B cell (primary cell): ENCODE data around the gene CACTIN. TPM values are rescaled to one million over a fixed set of nuclear protein-coding genes. Genes with fewer than 3 reads are reported as not detected.
A peak's percentile ranks its signal among the peaks of the same experiment; 100 is the strongest.

Experiments
- ATAC-seq: fragments of 200-7000 bp; cut with Tn5 transposase; one replicate; pipeline ENCODE4 v1.10.0; 2021; ENCODE audit warnings: low read depth, mild to moderate bottlenecking, moderate number of reproducible peaks, moderate library complexity
- CTCF ChIA-PET: fragments of 350-600 bp; sonication (Branson Sonifier 250); formaldehyde crosslinking; loops from one replicate; lab custom pipeline; 2021; ENCODE audit warnings: antibody characterized with exemption, inconsistent platforms; lab: Charles Lee
- POLR2A ChIA-PET: fragments of 350-600 bp; sonication (Branson Sonifier 250); formaldehyde crosslinking; loops from one replicate; lab custom pipeline; 2021; ENCODE audit warnings: antibody characterized with exemption; lab: Charles Lee
- DNase-seq: peaks from one replicate; pipeline ENCODE4 v3.0.0; 2013
- H2AFZ ChIP-seq: 2 replicates; pipeline ENCODE4 v1.6.1; 2012; ENCODE audit warnings: mild to moderate bottlenecking, low read depth, low read length; ENCODE audit not compliant: insufficient read depth, poor library complexity, severe bottlenecking
- H3K27ac ChIP-seq, 2 donors: 1 replicate in 1 of 2; 2 replicates in 1 of 2; pipeline ENCODE4 v1.5.1; 2012 to 2013; ENCODE audit warnings: low read length in 2 of 2, mild to moderate bottlenecking in 2 of 2, moderate library complexity in 1 of 2
- H3K27me3 ChIP-seq, 4 experiments: fragments of 200-600 bp in 1 of 4; sonication (generic) in 1 of 4; replicated peaks in 1 of 4; 1 replicate in 2 of 4; 2 replicates in 2 of 4; pipeline versions ENCODE4 v1.6.1 to v1.7.0; 2013 to 2016; ENCODE audit warnings: low read length in 3 of 4, mild to moderate bottlenecking in 2 of 4, mixed read lengths in 1 of 4, moderate library complexity in 1 of 4; ENCODE audit not compliant: insufficient read depth in 4 of 4, control insufficient read depth in 3 of 4; ENCODE audit errors: control extremely low read depth in 1 of 4
- H3K36me3 ChIP-seq, 2 experiments: replicated peaks in 1 of 2; 1 replicate in 1 of 2; 2 replicates in 1 of 2; pipeline versions ENCODE4 v1.6.1 to v1.7.1; 2013; ENCODE audit warnings: low read length in 1 of 2; ENCODE audit not compliant: insufficient read depth in 2 of 2, control insufficient read depth in 1 of 2; ENCODE audit errors: control extremely low read depth in 1 of 2, extremely low read depth in 1 of 2
- H3K4me1 ChIP-seq, 2 donors: fragments of 200-600 bp in 1 of 2; sonication (generic) in 1 of 2; 1 replicate in 1 of 2; 2 replicates in 1 of 2; pipeline versions ENCODE4 v1.5.1 to v1.6.1; 2013 to 2017; ENCODE audit warnings: low read length in 2 of 2; ENCODE audit not compliant: control insufficient read depth in 2 of 2, insufficient read depth in 2 of 2
- H3K4me2 ChIP-seq: replicated peaks from 2 replicates; pipeline ENCODE3; 2012; ENCODE audit warnings: mild to moderate bottlenecking, low read depth, low read length; ENCODE audit not compliant: poor library complexity, severe bottlenecking
- H3K4me3 ChIP-seq, 5 experiments: fragments of 200-600 bp in 1 of 5; sonication (generic) in 1 of 5; 1 replicate in 3 of 5; 2 replicates in 2 of 5; pipeline versions ENCODE4 v1.5.1 to v1.7.0; 2011 to 2016; ENCODE audit warnings: low read length in 4 of 5, mild to moderate bottlenecking in 4 of 5, low read depth in 2 of 5, control low read depth in 1 of 5, moderate library complexity in 1 of 5; ENCODE audit not compliant: insufficient read depth in 1 of 5; ENCODE audit errors: control extremely low read depth in 1 of 5, extremely low read depth in 1 of 5
- H3K79me2 ChIP-seq: fragments of 200-600 bp; sonication (generic); one replicate; pipeline ENCODE4 v1.6.0; 2016; ENCODE audit warnings: low read length; ENCODE audit not compliant: control insufficient read depth, insufficient read depth
- H3K9ac ChIP-seq: fragments of 200-600 bp; sonication (generic); 2 replicates; pipeline ENCODE4 v1.6.1; 2017; ENCODE audit warnings: mild to moderate bottlenecking, low read length, moderate library complexity
- H3K9me3 ChIP-seq, 3 donors: one replicate each; pipeline versions ENCODE4 v1.6.1 to v1.7.1; 2013; ENCODE audit warnings: low read length in 2 of 3; ENCODE audit not compliant: control insufficient read depth in 2 of 3, insufficient read depth in 1 of 3; ENCODE audit errors: control extremely low read depth in 1 of 3
- H4K20me1 ChIP-seq: 2 replicates; pipeline ENCODE4 v1.6.0; 2012; ENCODE audit warnings: mild to moderate bottlenecking, low read length; ENCODE audit not compliant: insufficient read depth, control insufficient read depth, poor library complexity, severe bottlenecking
- H3K27ac Mint-ChIP-seq: one replicate; pipeline ENCODE4 v1.8.0; 2021; ENCODE audit warnings: mixed read lengths
- H3K27me3 Mint-ChIP-seq: one replicate; pipeline ENCODE4 v1.8.0; 2021; ENCODE audit warnings: mixed read lengths
- H3K4me1 Mint-ChIP-seq: one replicate; pipeline ENCODE4 v1.8.0; 2021; ENCODE audit warnings: mixed read lengths
- H3K4me3 Mint-ChIP-seq: one replicate; pipeline ENCODE4 v1.8.0; 2021; ENCODE audit warnings: mixed read lengths
- H3K9me3 Mint-ChIP-seq: one replicate; pipeline ENCODE4 v1.8.0; 2022; ENCODE audit warnings: mixed read lengths; ENCODE audit not compliant: insufficient read depth
- CTCF ChIP-seq: fragments of 200-600 bp; IDR thresholded peaks from one replicate; pipeline ENCODE4 v1.8.0; 2022; ENCODE audit warnings: antibody characterized with exemption, mild to moderate bottlenecking
- EZH2 ChIP-seq: IDR thresholded peaks from 2 replicates; pipeline ENCODE4 v1.6.1; 2012; ENCODE audit warnings: borderline replicate concordance, low read depth, mild to moderate bottlenecking, moderate library complexity, low read length; ENCODE audit not compliant: insufficient read depth, poor library complexity, severe bottlenecking
- WGBS: methylation state at CpG from one replicate; pipeline ENCODE4 v1.1.5; 2013; ENCODE audit warnings: missing lambda C conversion rate; ENCODE audit not compliant: insufficient coverage; 5-methylcytosine and 5-hydroxymethylcytosine counted together
- intact Hi-C: fragments of 100-400 bp; cut with micrococcal nuclease; formaldehyde crosslinking; loops from one replicate; pipeline ENCODE4 v1.10.0; 2022
- polyA plus RNA-seq: library from polyadenylated mRNA; depleted of rRNA; stranded (reverse); fragments of >200 nt; gene quantifications from 2 replicates; pipeline ENCODE4 v1.2.3, GENCODE V29; 2012
- total RNA-seq, 2 donors: library from RNA; stranded (reverse); fragments of 120-200 nt in 1 of 2; gene quantifications; 1 replicate in 1 of 2; 2 replicates in 1 of 2; pipeline versions ENCODE4 v1.2.3 to v1.2.4, GENCODE V29; 2013 to 2022

CACTIN gene
- total and polyA plus RNA-seq, 2 donors (not counting 1 experiment from before 2014, with no cell fraction given) = 40.6 to 41.8 TPM

DNA sequence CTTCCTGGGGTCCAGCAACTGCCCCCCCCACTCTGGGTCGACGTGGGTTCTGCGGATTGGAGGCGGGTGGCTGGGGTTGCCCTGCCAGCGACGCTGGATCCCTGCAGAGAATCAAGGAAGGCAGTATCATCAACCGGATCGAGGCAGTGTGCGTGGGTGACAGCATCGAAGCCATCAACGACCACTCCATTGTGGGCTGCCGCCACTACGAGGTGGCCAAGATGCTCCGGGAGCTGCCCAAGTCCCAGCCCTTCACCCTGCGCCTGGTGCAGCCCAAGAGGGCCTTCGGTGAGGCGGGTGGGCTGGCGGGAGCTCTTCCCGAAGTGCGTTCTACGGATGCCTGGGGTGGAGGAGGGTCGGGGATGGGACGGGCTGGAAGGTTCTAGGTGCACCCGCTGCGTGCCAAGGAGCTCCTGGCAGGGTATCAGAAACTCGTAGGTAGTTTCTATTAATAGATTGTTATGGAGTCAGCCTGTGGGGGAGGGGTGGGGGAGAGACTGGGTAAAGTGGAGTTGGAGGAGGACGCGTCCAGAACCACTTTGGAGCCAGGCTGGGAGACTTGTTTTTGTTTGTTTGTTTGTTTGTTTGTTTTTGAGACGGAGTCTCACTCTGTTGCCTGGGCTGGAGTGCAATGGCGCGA is 39.8 kb downstream of the CACTIN start:
- no peak overlapping the region for H3K4me3 ChIP-seq
- H3K4me3 Mint-ChIP-seq = no peak overlapping the region
- H4K20me1 ChIP-seq = no peaks in the 10 kb centered on the region
- peaks cover 8 to 12% of the 10 kb centered on the region in 2 donors for H3K4me1 ChIP-seq
- peaks cover 0 to 22% (median 0%) of the 10 kb centered on the region in 3 donors for H3K9me3 ChIP-seq
- H3K79me2 ChIP-seq = no peaks in the 10 kb centered on the region
- H3K27ac Mint-ChIP-seq = no peak overlapping the region
- H3K27me3 ChIP-seq = peaks cover 0 to 13% (median 6%) of the 10 kb centered on the region in 4 experiments
- no peak overlapping the region for H3K4me2 ChIP-seq
- no peaks in the 10 kb centered on the region for H3K27me3 Mint-ChIP-seq
- DNase-seq = no peak
- H2AFZ ChIP-seq = no peak overlapping the region
- no peaks in the 10 kb centered on the region for H3K9me3 Mint-ChIP-seq
- H3K36me3 ChIP-seq = no peaks in the 10 kb centered on the region
- no peak for TF ChIP-seq CTCF
- no peak for TF ChIP-seq EZH2
- H3K9ac ChIP-seq = no peak overlapping the region
- POLR2A ChIA-PET = interaction anchor here (0.7 kb wide), 1 partner anchor 39 kb away, joined by 12 read pairs; no protein-coding TSS in a partner anchor
- ATAC-seq = no peak
- WGBS = 94% methylated on average over 30 of the region's 31 CpGs
- H3K4me1 Mint-ChIP-seq = no peaks in the 10 kb centered on the region
- H3K27ac ChIP-seq = no peak overlapping the region
- intact Hi-C loops = loop anchor here (1.0 to 5.0 kb wide), 2 partner anchors 31 to 120 kb away; partner anchors contain the start of gene TJP3
- CTCF ChIA-PET = interaction anchor here (1.0 to 2.0 kb wide), 3 partner anchors 16 to 42 kb away, joined by 3 to 5 read pairs (median 3); no protein-coding TSS in a partner anchor

DNA sequence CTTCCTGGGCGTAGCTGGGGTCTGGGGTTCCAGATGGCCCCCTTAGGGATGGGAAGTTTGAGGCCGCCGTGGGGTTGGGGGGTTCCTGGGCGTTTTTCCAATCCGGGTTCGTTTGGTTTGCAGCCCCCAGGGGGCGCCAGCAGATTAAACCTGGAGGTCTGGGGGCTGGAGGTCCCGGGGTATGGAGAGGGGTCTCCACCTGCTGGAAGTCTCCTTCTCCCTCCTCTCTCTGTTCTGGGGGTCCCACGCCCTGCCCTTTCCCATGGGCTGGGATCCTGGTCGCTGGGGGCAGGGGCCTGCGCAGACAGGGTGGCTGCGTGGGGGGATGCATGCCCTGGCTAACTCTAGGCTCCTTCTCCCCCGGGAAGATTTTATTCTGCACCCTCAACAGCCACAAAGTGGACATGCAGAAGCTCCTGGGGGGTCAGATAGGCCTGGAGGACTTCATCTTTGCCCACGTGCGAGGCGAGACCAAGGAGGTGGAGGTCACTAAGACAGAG is 40.4 kb downstream of the CACTIN start:
- H3K4me1 ChIP-seq = peaks cover 8 to 12% of the 10 kb centered on the region in 2 donors
- H3K9me3 Mint-ChIP-seq = no peaks in the 10 kb centered on the region
- no peaks in the 10 kb centered on the region for H3K36me3 ChIP-seq
- peak overlapping the region in 4 of 5 experiments; percentile 37 to 51 (median 42) for H3K4me3 ChIP-seq
- H3K27me3 Mint-ChIP-seq = no peaks in the 10 kb centered on the region
- peak; percentile 36 for ATAC-seq
- peaks cover 0 to 13% (median 6%) of the 10 kb centered on the region in 4 experiments for H3K27me3 ChIP-seq
- peak; percentile 60 for DNase-seq
- H3K9ac ChIP-seq = peak overlapping the region; percentile 59
- intact Hi-C loops = loop anchor here (1.0 to 5.0 kb wide), 2 partner anchors 32 to 121 kb away; partner anchors contain the start of gene TJP3
- peaks cover 0 to 18% (median 0%) of the 10 kb centered on the region in 3 donors for H3K9me3 ChIP-seq
- WGBS = 59% methylated on average over 10 of the region's 16 CpGs
- H3K27ac ChIP-seq = no peak overlapping the region
- ChIA-PET CTCF (interaction anchor here (1.0 to 2.2 kb wide), 7 partner anchors 18 to 120 kb away, joined by 3 to 12 read pairs (median 6); partner anchors contain the start of gene MFSD12), POLR2A (interaction anchor here (0.7 kb wide), 1 partner anchor 38 kb away, joined by 12 read pairs; no protein-coding TSS in a partner anchor)
- peak overlapping the region; percentile 66 for H3K4me3 Mint-ChIP-seq
- peak overlapping the region; percentile 94 for H3K4me2 ChIP-seq
- H4K20me1 ChIP-seq = no peaks in the 10 kb centered on the region
- TF ChIP-seq EZH2 (no peak), CTCF (peak; percentile 69)
- no peak overlapping the region for H3K27ac Mint-ChIP-seq
- no peaks in the 10 kb centered on the region for H3K4me1 Mint-ChIP-seq
- H3K79me2 ChIP-seq = no peaks in the 10 kb centered on the region
- peak overlapping the region; percentile 80 for H2AFZ ChIP-seq
